NCI-H1694 treated with DMSO at 0.1 percent for 48 hours (cell line): ENCODE results near the gene MYMX.
"Not testable (repeated sequence)": the region's sequence is repeated elsewhere in the genome, so short reads cannot be mapped to it uniquely, and the experiment has no call there.

ENCODE experiments used
- DNase-seq: peaks from one replicate; lab custom pipeline; 2025; lab: John Stamatoyannopoulos, UW

MYMX gene

GRCh38 chr6:44186635-44187025, 30.1 kb upstream of the MYMX start:
- no peak for DNase-seq

DNA sequence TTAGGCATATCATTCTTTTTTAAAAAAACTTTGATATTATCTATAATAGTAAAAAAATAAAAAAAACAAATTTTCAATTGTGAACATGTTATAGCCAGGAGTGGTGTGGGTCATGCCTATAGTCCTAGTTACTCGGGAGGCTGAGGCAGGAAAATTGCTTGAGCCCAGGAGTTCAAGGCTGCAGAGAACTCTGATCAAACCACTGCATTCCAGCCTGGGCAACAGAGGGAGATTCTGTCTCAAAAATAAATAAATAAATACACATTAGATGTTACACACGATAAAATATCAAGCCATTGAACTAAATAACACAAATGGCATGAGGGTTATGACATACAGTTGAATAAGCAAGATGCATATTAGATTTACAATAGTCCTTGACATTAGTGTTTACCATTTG, 27.9 kb upstream of the MYMX start:
- no peak for DNase-seq

DNA sequence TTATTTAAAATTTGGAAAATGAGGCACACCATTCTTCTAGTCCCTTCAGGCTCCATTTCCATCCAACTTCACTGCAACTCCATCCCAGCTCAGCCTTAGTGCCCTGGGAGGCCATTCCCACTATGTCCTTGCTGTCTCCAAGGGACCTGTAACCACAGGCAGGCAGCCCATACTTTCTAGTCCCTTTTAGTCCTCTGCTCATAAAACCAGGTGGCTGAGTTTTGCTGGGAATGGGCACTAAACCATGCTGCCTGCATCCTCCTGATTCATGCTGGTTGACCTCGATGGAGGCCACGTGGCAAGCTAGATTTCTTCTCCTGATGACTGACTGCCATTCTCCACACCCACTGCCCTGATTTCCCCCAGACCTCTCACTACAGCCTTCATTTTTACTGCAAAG, 27.5 kb upstream of the MYMX start:
- no peak for DNase-seq

DNA sequence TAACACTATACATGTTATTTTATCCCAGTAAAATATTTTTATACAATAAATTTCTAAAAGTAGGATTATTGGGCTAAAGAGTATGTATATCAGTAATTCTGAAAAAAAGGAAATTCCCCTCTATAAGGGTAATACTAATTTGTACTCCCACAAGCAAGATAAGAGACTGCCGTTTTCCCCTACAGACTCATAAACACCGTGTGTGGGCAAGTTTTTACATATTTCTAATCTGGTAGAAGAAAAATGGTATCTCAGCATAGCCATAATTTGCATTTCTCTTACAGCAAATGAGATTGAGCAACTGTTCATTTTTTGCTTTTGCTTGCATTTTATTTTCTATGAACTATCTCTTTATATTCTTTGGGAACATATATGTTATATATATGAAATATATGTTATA, 26.0 kb upstream of the MYMX start:
- DNase-seq = no peak

GRCh38 chr6:44192428-44193041, 24.2 kb upstream of the MYMX start:
- no peak for DNase-seq

DNA sequence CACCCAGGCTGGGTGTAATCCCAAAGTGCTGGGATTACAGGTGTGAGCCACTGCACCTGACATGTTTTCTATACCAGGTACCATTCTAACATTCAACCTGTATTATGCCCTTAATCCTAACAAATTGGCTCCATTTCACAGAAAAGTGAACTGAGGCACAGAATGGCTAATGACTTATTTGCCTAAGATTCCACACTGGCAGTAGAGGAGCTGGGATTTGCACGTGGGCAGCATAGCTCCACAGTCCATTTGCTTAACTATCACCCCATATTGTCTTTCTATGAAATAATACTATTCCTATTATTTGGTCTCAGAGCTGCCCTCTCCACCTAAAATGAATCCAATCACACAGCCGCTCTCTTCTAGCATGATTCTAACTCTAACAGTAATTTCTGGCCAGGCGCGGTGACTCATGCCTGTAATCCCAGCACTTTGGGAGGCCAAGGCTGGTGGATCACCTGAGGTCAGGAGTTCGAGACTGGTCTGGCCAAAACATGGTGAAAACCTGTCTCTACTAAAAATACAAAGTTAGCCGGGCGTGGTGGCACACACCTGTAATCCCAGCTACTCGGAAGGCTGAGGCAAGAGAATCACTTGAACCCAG, 23.3 kb upstream of the MYMX start:
- DNase-seq = no peak

GRCh38 chr6:44194326-44194725, 22.4 kb upstream of the MYMX start:
- DNase-seq = no peak

DNA sequence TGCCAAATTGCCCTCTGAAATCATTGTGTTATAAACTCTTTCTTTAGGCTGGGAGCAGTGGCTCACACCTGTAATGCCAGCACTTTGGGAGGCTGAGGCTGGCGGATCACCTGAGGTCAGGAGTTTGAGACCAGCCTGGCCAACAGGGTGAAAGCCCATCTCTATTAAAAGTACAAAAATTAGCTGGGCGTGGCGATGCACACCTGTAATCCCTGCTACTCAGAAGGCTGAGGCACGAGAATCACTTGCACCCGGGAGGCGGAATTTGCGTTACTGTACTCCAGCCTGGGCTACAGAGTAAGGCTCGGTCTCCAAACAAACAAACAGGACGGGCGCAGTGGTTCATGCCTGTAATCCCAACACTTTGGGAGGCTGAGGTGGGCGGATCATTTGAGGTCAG, 20.4 kb upstream of the MYMX start:
- not testable (repeated sequence) for DNase-seq

GRCh38 chr6:44198684-44199083, 18.0 kb upstream of the MYMX start:
- DNase-seq = no peak

GRCh38 chr6:44199883-44200282, 16.8 kb upstream of the MYMX start:
- DNase-seq = no peak

- no peak for DNase-seq
Measured at GRCh38 chr6:44201200-44201599, 15.5 kb upstream of the MYMX start.

DNA sequence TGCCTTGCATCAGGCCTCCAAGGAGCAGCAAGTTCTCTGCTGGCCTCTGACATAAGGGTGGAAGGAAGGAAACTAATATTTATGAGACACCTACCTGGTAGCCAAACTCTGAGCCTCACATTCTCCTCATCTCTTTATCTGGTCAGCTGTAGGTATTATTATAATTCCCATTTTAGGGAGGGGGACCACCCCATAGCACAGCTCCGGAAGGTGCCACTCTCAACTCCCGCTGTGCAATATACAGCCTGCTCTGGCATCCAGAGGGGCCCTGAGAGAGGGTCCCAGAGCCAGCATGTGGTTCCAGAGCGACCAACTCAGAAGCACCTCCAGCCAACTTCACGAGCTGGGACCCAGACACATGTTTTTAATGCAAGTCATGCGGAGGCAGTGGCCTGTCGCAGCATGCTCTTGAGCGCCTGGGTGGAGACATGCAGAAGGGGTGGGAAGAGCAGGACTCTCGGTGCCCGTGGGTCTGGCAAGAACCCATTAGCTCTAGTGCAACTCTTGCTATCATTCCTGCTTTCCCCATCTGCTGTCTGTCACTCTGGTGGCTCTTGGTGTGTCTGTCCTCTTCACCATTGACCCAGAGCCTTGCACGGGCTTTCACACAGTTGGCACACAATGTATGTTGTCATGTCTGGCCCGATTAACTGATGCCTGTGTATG, 15.0 kb upstream of the MYMX start:
- DNase-seq = no peak

DNA sequence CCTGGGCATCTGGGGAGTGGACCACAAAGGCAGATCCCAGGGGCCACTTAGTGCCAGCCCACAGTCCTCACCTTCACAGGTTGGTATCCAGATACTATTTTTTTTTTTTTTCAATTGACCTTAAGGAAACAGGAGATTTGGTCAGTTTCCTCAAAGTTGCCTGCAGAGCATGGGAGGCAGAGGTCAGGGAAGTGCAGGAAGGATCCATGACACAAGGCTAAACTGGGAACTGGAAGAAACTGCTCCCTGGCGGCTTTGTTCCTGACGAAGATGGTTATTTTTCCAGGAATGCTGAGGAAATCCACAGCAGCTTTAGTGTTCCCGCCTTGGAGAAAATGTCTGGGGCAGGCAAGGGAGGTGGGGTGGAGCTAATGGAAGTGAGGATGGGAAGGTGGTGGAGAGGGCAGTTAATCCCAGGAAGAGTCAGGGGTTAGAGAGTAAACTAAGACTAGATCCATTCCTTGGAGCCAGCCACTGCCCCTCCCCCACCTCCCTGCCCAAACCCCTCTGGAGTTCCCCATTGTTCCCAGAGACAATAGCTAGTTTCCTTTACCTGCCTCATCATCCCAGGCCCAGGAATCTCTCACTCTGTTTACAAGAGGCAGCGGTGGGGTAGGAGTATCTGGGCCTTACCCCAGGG, 14.3 kb upstream of the MYMX start:
- DNase-seq = no peak

DNA sequence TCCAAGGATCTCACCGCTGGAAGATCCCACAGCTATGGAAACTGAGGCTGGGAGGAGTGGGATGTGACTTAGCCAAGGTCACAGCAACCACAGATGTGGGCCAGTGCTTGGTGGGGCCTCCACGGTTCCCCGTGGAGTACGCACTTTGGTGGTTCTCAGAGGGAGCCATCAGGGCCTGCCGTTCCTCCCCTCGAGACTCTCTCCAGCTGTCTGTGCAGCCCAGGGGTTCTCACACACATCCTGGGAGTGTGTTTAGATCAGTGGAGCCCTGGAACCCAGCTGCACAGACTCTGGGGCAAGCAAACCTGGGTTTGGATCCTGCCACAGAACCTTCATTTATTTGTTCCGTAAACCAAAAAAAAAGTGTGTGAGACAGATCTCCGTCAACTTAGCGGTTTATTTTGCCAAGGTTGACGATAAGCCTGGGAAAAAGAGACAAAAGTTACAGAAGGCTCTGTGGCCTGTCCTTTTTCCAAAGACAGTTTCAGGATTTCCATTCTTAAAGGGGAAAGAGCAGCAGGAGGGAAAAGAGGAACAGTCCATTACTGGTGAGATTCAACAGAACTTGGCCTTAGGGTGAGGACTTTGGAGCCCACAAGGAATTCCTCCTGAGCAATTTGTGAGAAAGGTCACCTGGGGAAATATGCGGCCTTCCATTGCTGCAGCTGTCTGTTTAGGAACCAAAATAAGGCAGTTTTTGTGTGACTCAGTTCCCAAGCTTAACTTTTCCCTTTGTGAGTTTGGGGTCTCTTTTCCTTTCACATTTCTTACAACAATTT, 13.6 kb upstream of the MYMX start:
- no peak for DNase-seq

DNA sequence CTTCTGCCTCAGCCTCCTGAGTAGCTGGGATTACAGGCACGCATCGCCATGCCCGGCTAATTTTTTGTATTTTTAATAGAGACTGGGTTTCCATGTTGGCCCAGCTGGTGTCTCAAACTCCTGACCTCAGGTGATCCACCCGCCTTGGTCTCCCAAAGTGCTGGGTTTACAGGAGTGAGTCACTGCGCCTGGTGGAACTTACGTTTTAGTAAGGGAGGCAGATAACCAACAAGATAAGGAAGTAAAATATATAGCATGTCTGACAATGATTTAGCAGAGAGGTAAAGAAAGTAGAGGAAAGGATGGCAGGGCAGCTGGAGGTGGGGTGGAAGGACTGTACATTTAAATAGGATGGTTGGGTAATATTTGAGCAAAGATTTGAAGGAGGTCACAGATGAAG, 12.8 kb upstream of the MYMX start:
- DNase-seq = no peak

GRCh38 chr6:44207966-44208365, 8.8 kb upstream of the MYMX start:
- no peak for DNase-seq

DNA sequence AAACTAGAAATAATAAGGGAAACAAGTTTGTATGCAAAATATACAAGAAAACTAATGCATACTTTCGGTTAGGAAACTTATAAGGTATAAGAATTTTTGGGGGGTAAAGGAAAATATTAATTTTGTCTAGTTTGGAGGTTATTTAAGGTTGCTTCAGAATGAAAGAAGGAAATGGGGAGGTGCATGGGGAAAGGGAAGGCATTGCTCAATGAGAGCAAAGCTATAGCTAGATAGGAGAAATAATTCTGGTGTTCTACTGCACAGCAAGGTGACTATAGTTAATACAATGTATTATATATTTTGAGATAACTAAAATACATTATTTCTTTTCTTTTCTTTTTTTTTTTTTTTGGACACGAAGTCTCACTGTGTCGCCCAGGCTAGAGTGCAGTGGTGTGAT, 5.4 kb upstream of the MYMX start:
- no peak for DNase-seq

GRCh38 chr6:44214307-44214706, 2.4 kb upstream of the MYMX start:
- DNase-seq = no peak

DNA sequence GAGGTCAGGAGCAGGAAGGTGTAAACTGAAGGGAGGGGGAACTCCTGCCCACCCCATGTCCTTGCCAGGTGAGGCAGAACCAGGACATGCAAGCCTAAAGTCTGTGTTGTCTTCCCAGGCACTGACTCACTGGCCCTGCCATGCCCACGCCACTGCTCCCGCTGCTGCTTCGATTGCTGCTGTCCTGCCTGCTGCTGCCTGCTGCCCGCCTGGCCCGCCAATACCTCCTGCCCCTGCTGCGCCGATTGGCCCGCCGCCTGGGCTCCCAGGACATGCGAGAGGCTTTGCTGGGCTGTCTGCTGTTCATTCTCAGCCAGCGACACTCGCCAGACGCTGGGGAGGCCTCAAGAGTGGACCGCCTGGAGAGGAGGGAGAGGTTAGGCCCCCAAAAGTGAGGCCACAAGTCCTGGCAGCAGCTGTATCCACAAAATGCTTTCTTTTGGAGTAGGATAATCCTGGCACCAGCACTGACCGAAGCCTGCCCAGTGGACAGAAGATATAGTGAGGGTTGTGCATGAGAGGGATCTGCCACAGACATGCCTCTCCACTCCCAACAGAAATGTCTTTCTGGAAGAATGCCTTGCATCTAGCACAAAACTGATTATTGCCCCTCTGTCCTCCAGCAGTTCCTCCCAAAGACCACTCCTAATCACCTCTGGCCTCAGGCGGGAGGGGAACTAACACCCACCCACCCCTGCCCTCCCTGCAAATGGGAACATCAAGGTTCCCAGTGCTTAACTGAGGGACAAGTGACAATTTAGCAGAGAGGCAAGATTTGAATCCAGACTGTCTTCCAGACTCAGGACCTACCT, 812 bp downstream of the MYMX start:
- DNase-seq = no peak

GRCh38 chr6:44219053-44219814, 2.5 kb downstream of the MYMX start:
- no peak for DNase-seq
